ENCODE data around the gene ANKS6. TPM values are rescaled to one million over a fixed set of nuclear protein-coding genes. Genes with fewer than 3 reads are reported as not detected.

The ANKS6 gene
- total and polyA plus RNA-seq, 8 donors: 10.7 to 75.0 (median 19.5) TPM

DNA sequence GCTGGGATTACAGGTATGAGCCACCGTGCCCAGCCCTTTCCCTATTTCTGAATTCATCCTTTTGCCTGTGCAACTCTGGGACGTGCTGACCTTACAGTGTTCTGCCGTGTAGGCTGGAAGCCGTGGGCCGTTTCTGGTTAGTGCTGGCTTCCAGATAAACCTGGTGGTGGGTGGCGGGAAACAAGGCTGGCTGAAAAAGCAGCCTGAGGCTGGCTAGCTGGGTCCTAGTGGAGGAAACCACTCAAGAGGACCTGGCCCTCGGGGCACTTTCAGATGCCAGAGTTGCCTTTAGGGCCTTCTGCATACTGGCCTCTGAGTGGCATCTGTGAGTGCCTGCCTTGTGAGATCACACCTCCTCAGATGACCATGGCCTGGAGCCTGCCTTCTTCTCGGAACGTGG lies 38.0 kb upstream of the ANKS6 start:
- Histone ChIP-seq H3K27ac (no peak overlapping the region), H3K36me3 (peaks cover 8 to 76% (median 61%) of the 10 kb centered on the region in 4 donors), H3K27me3 (no peaks in the 10 kb centered on the region), H3K9me3 (no peaks in the 10 kb centered on the region), H3K4me3 (no peak overlapping the region), H3K4me1 (peaks cover 0 to 8% (median 4%) of the 10 kb centered on the region in 4 donors)
- intact Hi-C loops (cut with DNase I; ENCODE audit: low total_unique reads): no loop called here
- WGBS, 5 donors: 86 to 94% (median 90%) methylated on average over 9 of the region's 9 CpGs
- TF ChIP-seq, protein P1, sequence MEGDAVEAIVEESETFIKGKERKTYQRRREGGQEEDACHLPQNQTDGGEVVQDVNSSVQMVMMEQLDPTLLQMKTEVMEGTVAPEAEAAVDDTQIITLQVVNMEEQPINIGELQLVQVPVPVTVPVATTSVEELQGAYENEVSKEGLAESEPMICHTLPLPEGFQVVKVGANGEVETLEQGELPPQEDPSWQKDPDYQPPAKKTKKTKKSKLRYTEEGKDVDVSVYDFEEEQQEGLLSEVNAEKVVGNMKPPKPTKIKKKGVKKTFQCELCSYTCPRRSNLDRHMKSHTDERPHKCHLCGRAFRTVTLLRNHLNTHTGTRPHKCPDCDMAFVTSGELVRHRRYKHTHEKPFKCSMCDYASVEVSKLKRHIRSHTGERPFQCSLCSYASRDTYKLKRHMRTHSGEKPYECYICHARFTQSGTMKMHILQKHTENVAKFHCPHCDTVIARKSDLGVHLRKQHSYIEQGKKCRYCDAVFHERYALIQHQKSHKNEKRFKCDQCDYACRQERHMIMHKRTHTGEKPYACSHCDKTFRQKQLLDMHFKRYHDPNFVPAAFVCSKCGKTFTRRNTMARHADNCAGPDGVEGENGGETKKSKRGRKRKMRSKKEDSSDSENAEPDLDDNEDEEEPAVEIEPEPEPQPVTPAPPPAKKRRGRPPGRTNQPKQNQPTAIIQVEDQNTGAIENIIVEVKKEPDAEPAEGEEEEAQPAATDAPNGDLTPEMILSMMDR (IDR thresholded peaks at IDR 0.05): no peak
- TF ChIP-seq POLR2AphosphoS5 (IDR thresholded peaks at IDR 0.05): no peak
- TF ChIP-seq POLR2A (IDR thresholded peaks at IDR 0.05): no peak
- no peak for TF ChIP-seq EP300 (IDR thresholded peaks at IDR 0.05)
- DNase-seq: no peak

DNA sequence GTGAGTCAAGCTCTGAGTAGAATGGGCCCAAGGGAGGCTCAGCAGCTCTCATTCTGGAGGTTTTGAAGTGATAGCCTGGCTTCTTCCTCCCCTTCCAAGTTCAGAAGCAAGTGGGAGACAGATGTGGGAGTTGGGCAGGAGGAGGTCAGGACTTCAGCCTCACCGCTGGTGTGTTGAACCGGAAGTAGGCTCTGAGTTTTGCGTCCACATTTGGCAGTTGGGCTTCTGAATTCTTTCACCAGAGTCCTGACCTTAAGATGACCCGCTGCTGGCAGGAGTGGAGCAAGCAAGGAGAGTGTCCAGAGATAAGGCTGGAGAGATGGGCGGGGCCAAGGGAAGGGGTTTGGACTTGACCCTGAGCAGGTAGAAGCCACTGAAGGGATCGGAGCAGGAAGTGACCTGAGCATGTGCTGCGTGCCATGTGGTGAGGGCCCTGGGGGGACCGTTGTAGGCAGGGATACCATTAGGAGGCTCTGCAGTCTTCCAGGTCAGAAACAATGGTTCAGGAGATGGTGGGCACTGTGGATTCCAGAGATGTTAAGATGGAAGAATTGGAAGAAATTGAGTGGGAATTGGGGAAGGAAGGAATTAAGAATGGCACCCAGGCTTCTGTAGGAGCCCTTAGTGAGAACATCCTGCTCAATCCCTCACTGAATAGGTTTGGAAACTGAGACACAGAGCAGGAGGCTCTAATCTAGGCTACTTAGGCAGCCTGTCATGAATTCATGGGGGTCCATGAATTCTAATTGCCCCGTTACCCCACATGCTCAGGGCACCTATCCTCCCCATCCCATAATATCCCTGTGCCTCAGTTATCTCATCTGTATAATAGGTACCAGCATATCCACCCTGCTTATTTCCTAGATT lies 37.0 kb upstream of the ANKS6 start:
- intact Hi-C loops (cut with DNase I; ENCODE audit: low total_unique reads): no loop called here
- Histone ChIP-seq H3K9me3 (no peaks in the 10 kb centered on the region), H3K36me3 (peaks cover 5 to 76% (median 59%) of the 10 kb centered on the region in 4 donors), H3K4me3 (no peak overlapping the region), H3K27me3 (no peaks in the 10 kb centered on the region), H3K27ac (no peak overlapping the region), H3K4me1 (peaks cover 0 to 8% (median 4%) of the 10 kb centered on the region in 4 donors)
- 37 to 65% (median 41%) methylated on average over 9 of the region's 9 CpGs for WGBS, 5 donors
- no peak for TF ChIP-seq POLR2A (IDR thresholded peaks at IDR 0.05)
- no peak for TF ChIP-seq EP300 (IDR thresholded peaks at IDR 0.05)
- TF ChIP-seq POLR2AphosphoS5 (IDR thresholded peaks at IDR 0.05): peak in 1 of 3 donors; percentile 66
- TF ChIP-seq, protein P1 (IDR thresholded peaks at IDR 0.05): no peak
- DNase-seq: peak; percentile 42 to 84

DNA sequence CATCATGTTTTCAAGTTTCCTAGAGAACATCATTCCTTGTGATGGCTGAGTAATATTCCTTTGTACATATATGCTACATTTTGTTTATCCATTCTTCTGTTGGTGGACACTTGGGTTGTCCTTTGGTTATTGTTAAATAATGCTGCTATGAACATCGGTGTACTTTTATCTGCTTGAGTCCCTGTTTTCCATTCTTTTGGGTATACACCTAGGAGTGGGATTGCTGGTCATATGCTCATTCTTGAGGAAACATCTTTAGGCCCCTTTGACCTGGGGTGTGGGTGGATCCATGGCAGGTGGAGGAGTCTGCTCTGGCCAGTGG lies 36.4 kb upstream of the ANKS6 start:
- H3K4me3 ChIP-seq: no peak overlapping the region
- intact Hi-C loops (cut with DNase I; ENCODE audit: low total_unique reads): no loop called here
- 95 to 100% (median 97%) methylated on average over 1 of the region's 1 CpG for WGBS, 5 donors
- H3K36me3 ChIP-seq: peaks cover 0 to 76% (median 59%) of the 10 kb centered on the region in 4 donors
- DNase-seq: no peak
- H3K27ac ChIP-seq: no peak overlapping the region
- no peak for TF ChIP-seq POLR2A (IDR thresholded peaks at IDR 0.05)
- no peak for TF ChIP-seq EP300 (IDR thresholded peaks at IDR 0.05)
- no peak for TF ChIP-seq POLR2AphosphoS5 (IDR thresholded peaks at IDR 0.05)
- TF ChIP-seq, protein P1 (IDR thresholded peaks at IDR 0.05): no peak
- H3K9me3 ChIP-seq: no peaks in the 10 kb centered on the region
- H3K27me3 ChIP-seq: no peaks in the 10 kb centered on the region
- peaks cover 0 to 8% (median 4%) of the 10 kb centered on the region in 4 donors for H3K4me1 ChIP-seq

DNA sequence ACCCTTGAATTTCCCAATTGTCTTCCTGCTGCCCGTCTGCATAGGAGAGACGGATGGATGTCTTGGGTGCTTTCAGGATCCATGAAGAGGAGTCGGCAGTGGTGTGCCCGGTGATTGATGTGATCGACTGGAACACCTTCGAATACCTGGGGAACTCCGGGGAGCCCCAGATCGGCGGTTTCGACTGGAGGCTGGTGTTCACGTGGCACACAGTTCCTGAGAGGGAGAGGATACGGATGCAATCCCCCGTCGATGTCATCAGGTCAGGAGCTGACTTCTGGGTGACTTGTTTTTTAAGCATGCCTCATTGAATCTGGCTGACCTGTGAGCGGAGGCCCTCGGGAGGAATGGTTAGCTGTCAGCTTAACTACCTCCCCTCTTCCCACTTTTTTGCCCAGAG lies 35.3 kb upstream of the ANKS6 start:
- peaks cover 0 to 8% (median 4%) of the 10 kb centered on the region in 4 donors for H3K4me1 ChIP-seq
- H3K36me3 ChIP-seq: peaks cover 7 to 76% (median 59%) of the 10 kb centered on the region in 4 donors
- WGBS, 5 donors: 91 to 93% (median 93%) methylated on average over 16 of the region's 16 CpGs
- no peaks in the 10 kb centered on the region for H3K9me3 ChIP-seq
- no peak for DNase-seq
- no peaks in the 10 kb centered on the region for H3K27me3 ChIP-seq
- intact Hi-C loops (cut with DNase I; ENCODE audit: low total_unique reads): no loop called here
- no peak overlapping the region for H3K4me3 ChIP-seq
- no peak overlapping the region for H3K27ac ChIP-seq
- TF ChIP-seq, protein P1 (IDR thresholded peaks at IDR 0.05): no peak
- no peak for TF ChIP-seq EP300 (IDR thresholded peaks at IDR 0.05)
- TF ChIP-seq POLR2AphosphoS5 (IDR thresholded peaks at IDR 0.05): no peak
- TF ChIP-seq POLR2A (IDR thresholded peaks at IDR 0.05): no peak

Measured in stomach (tissue), 9 donors.